ENCODE measurements around the gene ZWILCH.
"Not testable (repeated sequence)": the region's sequence is repeated elsewhere in the genome, so short reads cannot be mapped to it uniquely, and the experiment has no call there.

ZWILCH gene

DNA sequence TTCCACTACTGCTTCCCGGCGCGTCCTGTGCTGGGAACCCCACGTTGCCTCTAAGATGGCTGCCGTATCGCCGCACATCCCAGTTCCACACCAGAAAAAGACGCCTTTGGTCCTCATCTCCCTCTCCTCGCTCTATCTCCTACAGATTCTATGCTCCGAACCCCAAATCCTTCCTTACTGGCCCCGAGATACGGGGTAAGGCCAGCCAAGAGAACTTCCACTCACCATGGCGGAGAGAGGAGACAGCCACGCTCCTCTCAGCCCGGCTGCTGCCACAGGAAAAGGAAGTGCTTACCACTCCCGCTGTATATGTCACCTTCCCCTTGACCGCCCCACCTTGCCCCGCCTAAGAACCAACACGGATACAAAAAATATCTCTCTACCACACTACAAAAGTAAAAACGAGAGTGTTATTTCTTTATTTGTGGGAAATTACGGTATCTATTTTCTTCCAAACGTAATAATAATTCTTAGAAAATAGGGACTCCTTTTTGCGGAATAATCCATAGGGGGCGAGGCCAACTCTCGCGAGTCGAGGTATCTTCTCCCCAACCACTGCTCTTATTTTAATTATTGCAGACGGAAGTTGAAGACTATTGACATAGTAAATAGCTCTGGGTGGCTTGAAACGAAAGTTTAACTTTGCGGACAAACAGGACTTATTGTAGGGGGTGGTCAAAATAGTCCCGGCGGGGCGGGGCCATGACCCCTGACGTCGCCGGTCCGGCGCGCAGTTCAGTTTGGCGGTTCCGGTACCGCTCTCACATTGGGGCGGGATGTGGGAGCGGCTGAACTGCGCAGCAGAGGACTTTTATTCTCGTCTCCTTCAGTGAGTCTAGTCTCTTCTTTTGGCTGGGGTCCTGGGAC lies at the start of gene ZWILCH, which contains the start of gene RPL4:
Gene ZWILCH, plus strand, starts transcription at position 764 of the 867 bp plus-strand sequence. Its CDS starts 13 bp downstream, at position 777.
Gene RPL4, minus strand, starts transcription at position 293 of the 867 bp plus-strand sequence. Its CDS starts 65 bp downstream, at position 228.
- peak; percentile 36 for DNase-seq (ENCODE audit: insufficient read length, low spot score)
- FAIRE-seq: no peak

DNA sequence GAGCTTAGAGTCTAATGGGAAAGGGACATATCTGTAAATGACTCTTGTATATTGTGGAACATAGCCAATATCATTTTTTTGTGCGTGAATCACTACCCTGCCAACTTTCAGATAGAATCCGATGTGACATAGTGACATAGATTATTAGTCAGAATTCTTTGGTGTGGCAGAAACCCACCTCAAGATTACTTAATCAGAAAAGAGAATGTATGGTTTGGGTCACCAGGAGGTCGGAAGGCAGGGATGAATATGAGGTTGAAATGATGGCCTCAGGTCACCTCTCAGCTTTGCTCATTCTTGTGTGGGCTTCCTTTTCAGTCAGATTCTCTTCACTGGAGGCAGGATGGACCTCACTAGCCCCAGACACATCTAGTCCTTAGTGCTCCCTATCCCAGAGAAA lies 48.9 kb upstream of the ZWILCH start:
- no peak for DNase-seq (ENCODE audit: insufficient read length, low spot score)
- no peak for FAIRE-seq
- TF ChIP-seq, protein P1, sequence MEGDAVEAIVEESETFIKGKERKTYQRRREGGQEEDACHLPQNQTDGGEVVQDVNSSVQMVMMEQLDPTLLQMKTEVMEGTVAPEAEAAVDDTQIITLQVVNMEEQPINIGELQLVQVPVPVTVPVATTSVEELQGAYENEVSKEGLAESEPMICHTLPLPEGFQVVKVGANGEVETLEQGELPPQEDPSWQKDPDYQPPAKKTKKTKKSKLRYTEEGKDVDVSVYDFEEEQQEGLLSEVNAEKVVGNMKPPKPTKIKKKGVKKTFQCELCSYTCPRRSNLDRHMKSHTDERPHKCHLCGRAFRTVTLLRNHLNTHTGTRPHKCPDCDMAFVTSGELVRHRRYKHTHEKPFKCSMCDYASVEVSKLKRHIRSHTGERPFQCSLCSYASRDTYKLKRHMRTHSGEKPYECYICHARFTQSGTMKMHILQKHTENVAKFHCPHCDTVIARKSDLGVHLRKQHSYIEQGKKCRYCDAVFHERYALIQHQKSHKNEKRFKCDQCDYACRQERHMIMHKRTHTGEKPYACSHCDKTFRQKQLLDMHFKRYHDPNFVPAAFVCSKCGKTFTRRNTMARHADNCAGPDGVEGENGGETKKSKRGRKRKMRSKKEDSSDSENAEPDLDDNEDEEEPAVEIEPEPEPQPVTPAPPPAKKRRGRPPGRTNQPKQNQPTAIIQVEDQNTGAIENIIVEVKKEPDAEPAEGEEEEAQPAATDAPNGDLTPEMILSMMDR (IDR thresholded peaks at IDR 0.05; ENCODE audit: insufficient read depth, missing control alignments): no peak

More for the DNA sequence above, at the start of gene ZWILCH, which contains the start of gene RPL4:
- TF ChIP-seq, protein P1 (IDR thresholded peaks at IDR 0.05; ENCODE audit: insufficient read depth, missing control alignments): no peak

DNA sequence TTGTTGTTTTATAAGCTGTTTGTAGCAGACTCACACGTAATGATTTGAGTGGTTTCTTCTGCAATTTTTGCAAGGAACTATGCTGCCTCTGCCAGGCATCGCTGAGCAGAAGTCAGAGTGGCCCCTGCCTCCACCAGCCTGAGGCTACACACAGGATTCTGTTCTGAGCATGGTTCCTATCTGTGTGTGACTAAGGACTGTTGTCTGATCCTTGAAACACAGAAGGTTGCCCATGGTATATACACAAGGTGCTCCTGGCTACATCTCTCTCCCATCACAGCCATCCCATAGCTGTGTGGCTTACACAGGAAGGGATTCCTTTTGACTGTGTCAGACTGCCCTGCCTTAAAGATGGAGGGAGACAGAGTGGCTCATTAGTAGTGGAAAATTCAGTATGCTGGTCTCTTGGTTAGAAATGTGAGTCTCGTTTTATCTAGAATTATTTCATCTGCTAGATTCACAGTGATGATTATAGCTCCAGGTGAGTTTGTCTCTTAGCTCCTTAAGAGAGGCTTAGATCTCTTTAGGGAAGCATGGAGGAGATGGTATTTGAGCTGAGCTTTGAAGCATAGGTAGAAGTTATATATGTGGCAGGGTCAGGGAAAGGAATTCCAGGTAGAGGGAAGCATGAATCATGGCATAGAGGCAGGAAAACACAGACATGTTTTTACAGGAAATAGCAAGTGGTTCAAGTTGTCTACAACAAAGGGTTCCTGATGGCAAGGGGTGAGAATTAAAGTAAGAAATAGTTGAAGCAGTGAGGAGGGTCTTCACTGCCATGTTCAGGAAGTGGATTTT lies 45.1 kb upstream of the ZWILCH start:
- no peak for DNase-seq (ENCODE audit: insufficient read length, low spot score)
- TF ChIP-seq, protein P1 (IDR thresholded peaks at IDR 0.05; ENCODE audit: insufficient read depth, missing control alignments): no peak
- no peak for FAIRE-seq

GRCh38 chr15:66461294-66461693 lies 43.8 kb upstream of the ZWILCH start:
- not testable (repeated sequence) for FAIRE-seq; DNase-seq (ENCODE audit: insufficient read length, low spot score)

DNA sequence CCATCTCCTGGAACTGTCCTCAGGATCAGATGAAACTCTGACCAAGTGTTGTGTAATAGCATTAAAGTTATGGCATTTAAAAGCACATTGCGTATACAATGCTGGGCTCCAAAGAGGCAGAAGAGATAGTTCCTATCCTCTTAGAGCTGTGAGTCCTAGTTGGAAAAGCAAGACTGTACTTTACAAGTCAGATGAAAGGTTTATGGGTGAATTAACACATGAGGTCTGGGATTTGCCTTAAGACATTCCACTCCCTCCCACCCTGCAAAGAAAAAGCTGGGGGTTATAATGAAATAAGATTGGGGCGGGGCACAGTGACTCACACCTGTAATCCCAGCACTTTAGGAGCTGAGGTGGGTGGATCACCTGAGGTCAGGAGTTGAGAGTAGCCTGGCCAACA lies 43.2 kb upstream of the ZWILCH start:
- no peak for FAIRE-seq
- TF ChIP-seq, protein P1 (IDR thresholded peaks at IDR 0.05; ENCODE audit: insufficient read depth, missing control alignments): no peak
- DNase-seq (ENCODE audit: insufficient read length, low spot score): no peak

- FAIRE-seq (no peak), DNase-seq (ENCODE audit: insufficient read length, low spot score) (no peak)
- TF ChIP-seq, protein P1 (IDR thresholded peaks at IDR 0.05; ENCODE audit: insufficient read depth, missing control alignments): no peak
These were observed 42.5 kb upstream of the ZWILCH start for GRCh38 chr15:66462627-66463026.

- DNase-seq (ENCODE audit: insufficient read length, low spot score); FAIRE-seq: not testable (repeated sequence)
These were observed 39.8 kb upstream of the ZWILCH start for GRCh38 chr15:66465294-66465693.

- not testable (repeated sequence) for FAIRE-seq; DNase-seq (ENCODE audit: insufficient read length, low spot score)
These were observed 37.7 kb upstream of the ZWILCH start for GRCh38 chr15:66467162-66468040.

DNA sequence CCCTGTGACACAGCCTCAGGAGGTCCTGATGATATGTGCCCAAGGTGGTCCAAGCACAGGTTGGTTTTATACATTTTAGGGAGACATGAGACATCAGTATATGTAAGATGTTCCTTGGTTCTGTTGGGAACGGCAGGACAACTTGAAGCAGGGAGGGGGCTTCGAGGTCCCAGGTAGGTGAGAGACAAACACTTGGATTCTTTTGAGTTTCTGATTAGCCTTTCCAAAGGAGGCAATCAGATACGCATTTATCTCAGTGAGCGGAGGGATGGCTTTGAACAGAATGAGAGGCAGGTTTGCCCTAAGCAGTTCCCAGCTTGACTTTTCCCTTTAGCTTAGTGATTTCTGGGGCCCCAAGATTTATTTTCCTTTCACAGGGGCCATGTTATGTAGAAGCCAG lies 34.3 kb upstream of the ZWILCH start:
- not testable (repeated sequence) for FAIRE-seq

More for the DNA sequence above, 34.3 kb upstream of the ZWILCH start:
- not testable (repeated sequence) for DNase-seq (ENCODE audit: insufficient read length, low spot score)

Data from D721Med (cell line).